GM19099 (cell line): ENCODE measurements around the gene DOCK9.

Experiments used
- POLR2A ChIP-seq: IDR thresholded peaks from 3 replicates; pipeline ENCODE4 v1.6.1; 2011; ENCODE audit warnings: low read depth; ENCODE audit not compliant: insufficient read length; ENCODE audit errors: extremely low read depth

Gene DOCK9

GRCh38 chr13:99004978-99005377 lies 27.1 kb upstream of the DOCK9 start:
- no peak for TF ChIP-seq POLR2A

- TF ChIP-seq POLR2A, result no peak
Measured at GRCh38 chr13:99003851-99004471, 26.1 kb upstream of the DOCK9 start.

GRCh38 chr13:99003186-99003585 lies 25.3 kb upstream of the DOCK9 start:
- TF ChIP-seq POLR2A, result no peak

GRCh38 chr13:99002172-99002710 lies 24.4 kb upstream of the DOCK9 start:
- TF ChIP-seq POLR2A, result no peak

GRCh38 chr13:99000137-99000536 lies 22.3 kb upstream of the DOCK9 start:
- TF ChIP-seq POLR2A, result no peak

GRCh38 chr13:98999639-98999952 lies 21.7 kb upstream of the DOCK9 start:
- TF ChIP-seq POLR2A, result no peak

GRCh38 chr13:98998831-98999638 lies 21.2 kb upstream of the DOCK9 start:
- TF ChIP-seq POLR2A, result no peak

- TF ChIP-seq POLR2A, result no peak
Measured at GRCh38 chr13:98997738-98998641, 20.1 kb upstream of the DOCK9 start.

GRCh38 chr13:98997011-98997730 lies 19.3 kb upstream of the DOCK9 start:
- no peak for TF ChIP-seq POLR2A

GRCh38 chr13:98996046-98996445 lies 18.2 kb upstream of the DOCK9 start:
- TF ChIP-seq POLR2A, result no peak

- no peak for TF ChIP-seq POLR2A
Measured at GRCh38 chr13:98994896-98995295, 17.0 kb upstream of the DOCK9 start.

GRCh38 chr13:98994080-98994479 lies 16.2 kb upstream of the DOCK9 start:
- no peak for TF ChIP-seq POLR2A

- no peak for TF ChIP-seq POLR2A
Measured at GRCh38 chr13:98992355-98992754, 14.5 kb upstream of the DOCK9 start.

GRCh38 chr13:98990701-98991100 lies 12.8 kb upstream of the DOCK9 start:
- no peak for TF ChIP-seq POLR2A

GRCh38 chr13:98989469-98990235 lies 11.8 kb upstream of the DOCK9 start:
- TF ChIP-seq POLR2A, result no peak

- no peak for TF ChIP-seq POLR2A
Measured at GRCh38 chr13:98988780-98989179, 10.9 kb upstream of the DOCK9 start.
